Measurements from ENCODE around the gene BRF1.

The BRF1 gene

GRCh38 chr14:105207460-105207901, 93.3 kb downstream of the BRF1 start:
- DNase-seq = no peak

GRCh38 chr14:105206873-105207272, 93.9 kb downstream of the BRF1 start:
- DNase-seq = no peak

GRCh38 chr14:105205673-105206208, 95.1 kb downstream of the BRF1 start:
- DNase-seq = no peak

GRCh38 chr14:105204931-105205672, 95.7 kb downstream of the BRF1 start:
- no peak for DNase-seq

GRCh38 chr14:105204206-105204930, 96.4 kb downstream of the BRF1 start:
- no peak for DNase-seq

GRCh38 chr14:105203701-105204100, 97.1 kb downstream of the BRF1 start:
- no peak for DNase-seq

GRCh38 chr14:105203057-105203531, 97.7 kb downstream of the BRF1 start:
- DNase-seq = no peak

GRCh38 chr14:105201925-105202513, 98.8 kb downstream of the BRF1 start:
- DNase-seq = peak; percentile 25

- DNase-seq = no peak
Observed at GRCh38 chr14:105201156-105201924, 99.5 kb downstream of the BRF1 start.

GRCh38 chr14:105200641-105201040, 100.2 kb downstream of the BRF1 start:
- no peak for DNase-seq

GRCh38 chr14:105200074-105200473, 100.7 kb downstream of the BRF1 start:
- no peak for DNase-seq

GRCh38 chr14:105199093-105199492, 101.7 kb downstream of the BRF1 start:
- no peak for DNase-seq

- no peak for DNase-seq
Observed at GRCh38 chr14:105198588-105198987, 102.2 kb downstream of the BRF1 start.

GRCh38 chr14:105197211-105197641, 103.6 kb downstream of the BRF1 start:
- DNase-seq = no peak

- DNase-seq = no peak
Observed at GRCh38 chr14:105196265-105196960, 104.4 kb downstream of the BRF1 start.

GRCh38 chr14:105195522-105196264, 105.1 kb downstream of the BRF1 start:
- no peak for DNase-seq

GRCh38 chr14:105195051-105195450, 105.8 kb downstream of the BRF1 start:
- DNase-seq = no peak

GRCh38 chr14:105193916-105194782, 106.7 kb downstream of the BRF1 start:
- peak; percentile 81 for DNase-seq

- no peak for DNase-seq
Observed at GRCh38 chr14:105192866-105193731, 107.7 kb downstream of the BRF1 start.
